Progenitor cell of endocrine pancreas (in vitro differentiated cells): ENCODE data around the gene ARID3B. TPM values are rescaled to one million over a fixed set of nuclear protein-coding genes. Genes with fewer than 3 reads are reported as not detected.

Source experiments
- DNase-seq: peaks from one replicate; pipeline ENCODE4 v3.0.0; 2021; ENCODE audit warnings: low spot score; ENCODE audit not compliant: unreplicated experiment
- H3K27ac Mint-ChIP-seq: 2 replicates; pipeline ENCODE4 v1.8.0; 2021; ENCODE audit warnings: mild to moderate bottlenecking, moderate library complexity, mixed read lengths
- H3K27me3 Mint-ChIP-seq: 2 replicates; pipeline ENCODE4 v1.8.0; 2021; ENCODE audit warnings: mixed read lengths
- H3K36me3 Mint-ChIP-seq: 2 replicates; pipeline ENCODE4 v1.8.0; 2022; ENCODE audit warnings: mixed read lengths; ENCODE audit not compliant: insufficient read depth
- H3K4me1 Mint-ChIP-seq: 2 replicates; pipeline ENCODE4 v1.8.0; 2021; ENCODE audit warnings: low read depth, mixed read lengths
- H3K4me3 Mint-ChIP-seq: 2 replicates; pipeline ENCODE4 v1.8.0; 2021; ENCODE audit warnings: low read depth, mild to moderate bottlenecking, moderate library complexity, mixed read lengths
- H3K9me3 Mint-ChIP-seq: 2 replicates; pipeline ENCODE4 v1.8.0; 2021; ENCODE audit warnings: low read depth, mixed read lengths
- total RNA-seq: library from RNA; stranded (reverse); gene quantifications from 2 replicates; pipeline ENCODE4 v1.2.1, GENCODE V29; 2021
- TF ChIP-seq, protein P1 (sequence below): fragments of 200-600 bp; sonication (generic); IDR thresholded peaks from one replicate; pipeline ENCODE4 v1.5.0; 2021; ENCODE audit warnings: antibody characterized with exemption, mild to moderate bottlenecking; ENCODE audit not compliant: unreplicated experiment

The ARID3B gene
- total RNA-seq, 1 donor from 2014 or later: 81.9 TPM

DNA sequence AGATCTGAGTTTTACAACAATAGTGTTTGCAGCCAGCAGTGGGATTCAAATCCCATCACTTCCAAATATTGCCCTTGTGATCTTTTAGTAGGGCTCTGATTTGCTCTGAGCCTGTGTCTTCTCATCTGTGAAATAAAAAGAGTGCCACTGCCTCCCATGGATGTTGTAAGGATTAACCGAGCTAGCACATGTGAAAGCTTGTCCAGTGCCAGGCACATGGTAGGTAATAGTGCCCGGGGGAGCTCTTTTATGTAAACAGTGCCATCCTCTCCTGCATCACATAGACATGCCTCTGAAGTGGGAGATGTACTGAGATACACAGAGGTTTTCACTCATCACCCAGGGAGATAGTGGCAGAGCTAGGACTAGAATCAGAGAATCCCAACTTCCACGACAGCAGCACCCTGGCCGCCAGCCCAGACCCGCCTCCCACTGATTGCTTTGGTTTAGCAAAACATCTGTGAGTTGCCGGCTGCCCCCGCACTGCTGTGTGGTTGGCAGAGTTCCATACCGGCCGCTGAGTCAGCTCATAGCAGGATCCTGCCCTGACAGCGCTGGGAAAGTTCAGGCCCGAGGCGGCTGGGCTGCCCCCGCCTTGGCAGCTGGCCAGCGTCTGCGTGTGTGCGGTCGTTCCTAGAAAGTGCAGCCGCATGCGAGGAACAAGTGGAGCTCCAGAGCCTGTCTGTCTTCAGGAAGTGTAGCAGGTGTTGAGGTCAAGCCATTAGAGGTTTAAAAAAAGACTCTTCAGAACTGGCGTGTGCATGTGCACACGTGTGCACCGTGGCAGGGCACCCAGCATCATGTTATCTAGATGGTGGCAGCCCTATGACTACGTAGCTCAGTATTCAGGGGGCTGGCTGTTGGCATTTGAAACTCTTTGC, 5.0 kb downstream of the ARID3B start:
- DNase-seq: no peak
- Mint-ChIP-seq H3K4me3 (no peak overlapping the region), H3K4me1 (peaks cover 29% of the 10 kb centered on the region), H3K9me3 (no peaks in the 10 kb centered on the region), H3K36me3 (peaks cover 25% of the 10 kb centered on the region), H3K27ac (peak overlapping the region; percentile 29), H3K27me3 (no peaks in the 10 kb centered on the region)
- TF ChIP-seq, protein P1, sequence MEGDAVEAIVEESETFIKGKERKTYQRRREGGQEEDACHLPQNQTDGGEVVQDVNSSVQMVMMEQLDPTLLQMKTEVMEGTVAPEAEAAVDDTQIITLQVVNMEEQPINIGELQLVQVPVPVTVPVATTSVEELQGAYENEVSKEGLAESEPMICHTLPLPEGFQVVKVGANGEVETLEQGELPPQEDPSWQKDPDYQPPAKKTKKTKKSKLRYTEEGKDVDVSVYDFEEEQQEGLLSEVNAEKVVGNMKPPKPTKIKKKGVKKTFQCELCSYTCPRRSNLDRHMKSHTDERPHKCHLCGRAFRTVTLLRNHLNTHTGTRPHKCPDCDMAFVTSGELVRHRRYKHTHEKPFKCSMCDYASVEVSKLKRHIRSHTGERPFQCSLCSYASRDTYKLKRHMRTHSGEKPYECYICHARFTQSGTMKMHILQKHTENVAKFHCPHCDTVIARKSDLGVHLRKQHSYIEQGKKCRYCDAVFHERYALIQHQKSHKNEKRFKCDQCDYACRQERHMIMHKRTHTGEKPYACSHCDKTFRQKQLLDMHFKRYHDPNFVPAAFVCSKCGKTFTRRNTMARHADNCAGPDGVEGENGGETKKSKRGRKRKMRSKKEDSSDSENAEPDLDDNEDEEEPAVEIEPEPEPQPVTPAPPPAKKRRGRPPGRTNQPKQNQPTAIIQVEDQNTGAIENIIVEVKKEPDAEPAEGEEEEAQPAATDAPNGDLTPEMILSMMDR: no peak

DNA sequence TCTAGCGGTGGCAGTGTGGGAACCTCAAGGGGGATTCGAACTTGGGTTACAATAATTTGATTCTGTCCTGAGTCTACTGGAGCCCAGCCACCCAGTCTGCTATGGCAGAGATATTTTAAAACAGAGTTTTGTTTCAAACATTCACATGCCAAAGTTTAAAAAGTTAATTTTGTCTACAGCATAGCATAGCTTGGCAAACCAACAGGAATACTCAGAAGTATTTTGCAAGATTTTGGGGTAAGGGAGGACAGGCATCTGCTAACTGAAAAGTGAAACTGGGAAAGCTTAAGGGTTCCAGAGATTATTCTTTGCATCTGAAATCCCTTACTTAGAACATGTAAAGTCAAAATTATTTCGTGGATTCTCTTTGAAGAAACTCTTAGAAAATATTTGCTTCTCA, 6.6 kb downstream of the ARID3B start:
- H3K9me3 Mint-ChIP-seq: no peaks in the 10 kb centered on the region
- H3K4me3 Mint-ChIP-seq: no peak overlapping the region
- H3K27me3 Mint-ChIP-seq: no peaks in the 10 kb centered on the region
- H3K27ac Mint-ChIP-seq: no peak overlapping the region
- peaks cover 32% of the 10 kb centered on the region for H3K36me3 Mint-ChIP-seq
- TF ChIP-seq, protein P1: no peak
- peaks cover 21% of the 10 kb centered on the region for H3K4me1 Mint-ChIP-seq
- DNase-seq: no peak

DNA sequence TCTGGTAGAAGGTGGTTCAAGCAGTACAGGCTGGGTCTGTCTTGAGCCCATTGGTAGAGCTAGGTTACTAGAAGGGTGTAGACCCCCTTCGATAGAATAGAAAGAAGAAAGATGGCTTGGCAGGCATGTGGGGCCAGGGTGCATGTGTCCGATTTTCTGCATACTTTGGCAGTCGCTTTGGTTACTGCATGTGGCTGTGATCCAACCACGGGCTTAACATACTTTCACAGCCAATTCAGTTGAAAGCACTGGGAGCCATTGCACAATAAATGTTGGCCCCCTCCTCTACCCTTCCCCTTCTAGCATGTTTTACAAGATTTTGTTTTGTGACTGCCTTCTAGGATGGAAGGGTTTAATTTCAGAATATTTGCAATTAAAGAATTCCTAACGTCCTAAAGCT, 7.2 kb downstream of the ARID3B start:
- Mint-ChIP-seq H3K4me1 (peaks cover 15% of the 10 kb centered on the region), H3K27ac (no peak overlapping the region), H3K4me3 (no peak overlapping the region), H3K9me3 (no peaks in the 10 kb centered on the region), H3K27me3 (no peaks in the 10 kb centered on the region), H3K36me3 (peaks cover 36% of the 10 kb centered on the region)
- no peak for DNase-seq
- TF ChIP-seq, protein P1: no peak

DNA sequence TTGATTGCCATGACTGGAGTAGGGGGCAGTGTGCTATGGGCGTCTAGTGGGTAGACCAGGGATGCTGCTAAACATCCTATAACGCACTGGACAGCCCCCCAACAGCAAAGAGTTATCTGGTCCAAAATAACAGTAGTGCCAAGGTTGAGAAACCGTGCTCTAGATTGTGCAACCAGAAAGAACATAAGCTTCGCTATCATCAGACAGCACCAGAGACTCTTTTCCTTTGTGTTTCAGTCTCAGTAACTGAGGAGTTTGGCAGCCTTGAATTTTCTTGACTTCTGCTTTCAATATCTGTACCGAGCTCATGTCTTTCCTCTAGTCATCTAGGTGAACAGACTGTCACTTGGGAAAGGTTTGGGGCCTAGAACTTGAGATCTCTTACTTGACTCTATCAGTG, 8.8 kb downstream of the ARID3B start:
- Mint-ChIP-seq H3K4me3 (no peak overlapping the region), H3K36me3 (peaks cover 35% of the 10 kb centered on the region), H3K9me3 (no peaks in the 10 kb centered on the region), H3K27ac (peak overlapping the region; percentile 5), H3K27me3 (no peaks in the 10 kb centered on the region), H3K4me1 (peaks cover 9% of the 10 kb centered on the region)
- TF ChIP-seq, protein P1: no peak
- no peak for DNase-seq

- H3K36me3 Mint-ChIP-seq: peaks cover 35% of the 10 kb centered on the region
- H3K4me3 Mint-ChIP-seq: no peak overlapping the region
- DNase-seq: no peak
- TF ChIP-seq, protein P1: no peak
- H3K9me3 Mint-ChIP-seq: no peaks in the 10 kb centered on the region
- no peaks in the 10 kb centered on the region for H3K27me3 Mint-ChIP-seq
- no peak overlapping the region for H3K27ac Mint-ChIP-seq
- peaks cover 9% of the 10 kb centered on the region for H3K4me1 Mint-ChIP-seq
Observed at GRCh38 chr15:74551714-74552113, 10.7 kb downstream of the ARID3B start.
